ENCODE data around the gene DSG3.
"Not testable (repeated sequence)": the region's sequence is repeated elsewhere in the genome, so short reads cannot be mapped to it uniquely, and the experiment has no call there.

The DSG3 gene

GRCh38 chr18:31487246-31488015 lies 39.9 kb downstream of the DSG3 start:
- intact Hi-C loops (cut with DNase I) = no loop called here
- peak in 7 of 42 donors; percentile 12 to 46 (median 24) for DNase-seq

- no peak for DNase-seq
- intact Hi-C loops (cut with DNase I) = no loop called here
These were observed 41.8 kb downstream of the DSG3 start for GRCh38 chr18:31489311-31489710.

- DNase-seq = no peak
- intact Hi-C loops (cut with DNase I) = no loop called here
These were observed 42.8 kb downstream of the DSG3 start for GRCh38 chr18:31490387-31490786.

GRCh38 chr18:31490833-31491232 lies 43.3 kb downstream of the DSG3 start:
- DNase-seq = no peak
- intact Hi-C loops (cut with DNase I) = no loop called here

GRCh38 chr18:31491586-31491985 lies 44.0 kb downstream of the DSG3 start:
- DNase-seq = no peak
- intact Hi-C loops (cut with DNase I) = no loop called here

GRCh38 chr18:31492671-31493070 lies 45.1 kb downstream of the DSG3 start:
- intact Hi-C loops (cut with DNase I) = no loop called here

GRCh38 chr18:31493171-31493570 lies 45.6 kb downstream of the DSG3 start:
- intact Hi-C loops (cut with DNase I) = no loop called here
- no peak for DNase-seq

More at GRCh38 chr18:31492671-31493070, 45.1 kb downstream of the DSG3 start:
- no peak for DNase-seq

GRCh38 chr18:31493941-31494340 lies 46.4 kb downstream of the DSG3 start:
- intact Hi-C loops (cut with DNase I) = no loop called here
- no peak for DNase-seq

- intact Hi-C loops (cut with DNase I); DNase-seq: not testable (repeated sequence)
These were observed 47.2 kb downstream of the DSG3 start for GRCh38 chr18:31494705-31495244.

- DNase-seq = peak in 2 of 42 donors; percentile 3 to 15
- intact Hi-C loops (cut with DNase I) = no loop called here
These were observed 49.9 kb downstream of the DSG3 start for GRCh38 chr18:31497404-31497835.

GRCh38 chr18:31497836-31498573 lies 50.5 kb downstream of the DSG3 start, which contains the start of gene DSG2:
Gene DSG2, plus strand, starts transcription at chr18:31498177. Its CDS starts 75 bp downstream, at chr18:31498252.
- DNase-seq = peak in 35 of 42 donors; percentile 7 to 70 (median 41)
- intact Hi-C loops (cut with DNase I) = no loop called here

GRCh38 chr18:31498574-31499524 lies 51.3 kb downstream of the DSG3 start:
- peak in 1 of 42 donors; percentile 47 for DNase-seq
- intact Hi-C loops (cut with DNase I) = no loop called here

GRCh38 chr18:31500051-31500688 lies 52.6 kb downstream of the DSG3 start:
- DNase-seq = peak in 1 of 42 donors; percentile 47

GRCh38 chr18:31503011-31503410 lies 55.5 kb downstream of the DSG3 start:
- intact Hi-C loops (cut with DNase I) = no loop called here

More at GRCh38 chr18:31500051-31500688, 52.6 kb downstream of the DSG3 start:
- intact Hi-C loops (cut with DNase I) = no loop called here

GRCh38 chr18:31504455-31505147 lies 57.1 kb downstream of the DSG3 start:
- no peak for DNase-seq
- intact Hi-C loops (cut with DNase I) = no loop called here

More at GRCh38 chr18:31503011-31503410, 55.5 kb downstream of the DSG3 start:
- DNase-seq = no peak

GRCh38 chr18:31505156-31505555 lies 57.6 kb downstream of the DSG3 start:
- no peak for DNase-seq
- intact Hi-C loops (cut with DNase I) = no loop called here

GRCh38 chr18:31506024-31506742 lies 58.6 kb downstream of the DSG3 start:
- no peak for DNase-seq
- intact Hi-C loops (cut with DNase I) = no loop called here
